ENCODE results near the gene MS4A4E.

Gene MS4A4E

GRCh38 chr11:60175860-60176275, 67.1 kb downstream of the MS4A4E start:
- H3K4me3 ChIP-seq (ENCODE audit: low read depth, low read length) = no peak overlapping the region
- DNase-seq (ENCODE audit: low read depth) = no peak
- TF ChIP-seq CTCF (IDR thresholded peaks at IDR 0.05; ENCODE audit: low read depth, low read length, missing control alignments) = no peak

GRCh38 chr11:60172011-60172410, 70.9 kb downstream of the MS4A4E start:
- TF ChIP-seq CTCF (IDR thresholded peaks at IDR 0.05; ENCODE audit: low read depth, low read length, missing control alignments) = no peak
- no peak for DNase-seq (ENCODE audit: low read depth)
- H3K4me3 ChIP-seq (ENCODE audit: low read depth, low read length) = no peak overlapping the region

- TF ChIP-seq CTCF (IDR thresholded peaks at IDR 0.05; ENCODE audit: low read depth, low read length, missing control alignments) = no peak
- no peak for DNase-seq (ENCODE audit: low read depth)
Observed at GRCh38 chr11:60170566-60170965, 72.4 kb downstream of the MS4A4E start.

GRCh38 chr11:60169264-60169915, 73.5 kb downstream of the MS4A4E start:
- peak; percentile 47 for TF ChIP-seq CTCF (IDR thresholded peaks at IDR 0.05; ENCODE audit: low read depth, low read length, missing control alignments)
- no peak overlapping the region for H3K4me3 ChIP-seq (ENCODE audit: low read depth, low read length)
- no peak for DNase-seq (ENCODE audit: low read depth)

More at GRCh38 chr11:60170566-60170965, 72.4 kb downstream of the MS4A4E start:
- H3K4me3 ChIP-seq (ENCODE audit: low read depth, low read length) = no peak overlapping the region

- no peak for DNase-seq (ENCODE audit: low read depth)
- TF ChIP-seq CTCF (IDR thresholded peaks at IDR 0.05; ENCODE audit: low read depth, low read length, missing control alignments) = no peak
- no peak overlapping the region for H3K4me3 ChIP-seq (ENCODE audit: low read depth, low read length)
Observed at GRCh38 chr11:60168306-60168705, 74.6 kb downstream of the MS4A4E start.

- TF ChIP-seq CTCF (IDR thresholded peaks at IDR 0.05; ENCODE audit: low read depth, low read length, missing control alignments) = no peak
- no peak overlapping the region for H3K4me3 ChIP-seq (ENCODE audit: low read depth, low read length)
- DNase-seq (ENCODE audit: low read depth) = no peak
Observed at GRCh38 chr11:60165951-60166350, 77.0 kb downstream of the MS4A4E start.

GRCh38 chr11:60165538-60165937, 77.4 kb downstream of the MS4A4E start:
- no peak for DNase-seq (ENCODE audit: low read depth)
- H3K4me3 ChIP-seq (ENCODE audit: low read depth, low read length) = no peak overlapping the region
- no peak for TF ChIP-seq CTCF (IDR thresholded peaks at IDR 0.05; ENCODE audit: low read depth, low read length, missing control alignments)
